K562 (cell line): ENCODE measurements around the gene RBM26.

Experiments
- CREB1 ChIP-seq, 2 experiments: sonication (generic) in 1 of 2; formaldehyde crosslinking in 1 of 2; IDR thresholded peaks; 2 replicates each; pipeline versions ENCODE4 v1.6.1 to v1.8.0; 2012 to 2022; ENCODE audit warnings: inconsistent platforms in 1 of 2, mild to moderate bottlenecking in 1 of 2, missing genetic modification reagents in 1 of 2, moderate library complexity in 1 of 2
- EGR1 ChIP-seq: fragments of 450-650 bp; conservative IDR thresholded peaks from 2 replicates; pipeline ENCODE4 v1.6.1; 2017; ENCODE audit warnings: mild to moderate bottlenecking
- FOXK1 ChIP-seq: sonication (generic); formaldehyde crosslinking; IDR thresholded peaks from 2 replicates; pipeline ENCODE4 v1.8.0; 2022; ENCODE audit warnings: missing genetic modification reagents, mild to moderate bottlenecking, borderline replicate concordance
- MED1 ChIP-seq: sonication (generic); formaldehyde crosslinking; IDR thresholded peaks from 2 replicates; pipeline ENCODE4 v1.8.1; 2023; ENCODE audit warnings: missing genetic modification reagents, borderline replicate concordance
- POLR2A ChIP-seq: fragments of 450-650 bp; conservative IDR thresholded peaks from 2 replicates; pipeline ENCODE4 v1.6.1; 2016
- POLR2AphosphoS5 ChIP-seq: IDR thresholded peaks from 2 replicates; pipeline ENCODE4 v1.6.1; 2011; ENCODE audit warnings: mild to moderate bottlenecking, low read depth, low read length, moderate library complexity; ENCODE audit not compliant: control insufficient read depth, insufficient read depth
- REST ChIP-seq, 2 experiments: fragments of 450-650 bp; formaldehyde crosslinking in 1 of 2; IDR thresholded peaks; 2 replicates each; pipeline versions ENCODE4 v1.4.0 to v1.6.1; 2014 to 2020; ENCODE audit warnings: mild to moderate bottlenecking in 2 of 2, borderline replicate concordance in 1 of 2, low read depth in 1 of 2
- TF ChIP-seq, protein P1 (sequence below): IDR thresholded peaks from 3 replicates; pipeline ENCODE4 v1.6.1; 2011; ENCODE audit warnings: borderline replicate concordance, mild to moderate bottlenecking; ENCODE audit not compliant: insufficient read length, insufficient read depth
- TF ChIP-seq, protein P2 (sequence below): fragments of 450-650 bp; IDR thresholded peaks from 2 replicates; pipeline ENCODE4 v1.6.1; 2018; ENCODE audit warnings: mild to moderate bottlenecking, low read depth; ENCODE audit not compliant: partially characterized antibody

DNA sequence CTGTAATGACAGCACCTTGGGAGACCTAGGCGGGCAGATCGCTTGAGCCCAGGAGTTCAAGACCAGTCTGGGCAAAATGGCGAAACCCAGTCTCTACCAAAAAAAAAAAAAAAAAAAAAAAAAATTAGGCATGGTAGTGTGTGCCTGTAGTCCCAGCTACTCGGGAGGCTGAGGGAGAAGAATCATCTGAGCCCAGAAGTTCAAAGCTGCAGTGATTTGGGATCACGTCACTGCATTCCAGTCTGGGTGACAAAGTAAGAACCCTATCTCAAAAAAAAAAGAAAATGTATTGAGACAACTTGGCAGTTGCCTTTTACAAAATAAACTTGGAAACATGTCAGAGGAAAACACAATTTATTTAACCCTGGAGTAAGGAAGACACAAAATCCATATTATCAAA, 26.8 kb downstream of the RBM26 start:
- no peak for TF ChIP-seq POLR2AphosphoS5
- TF ChIP-seq CREB1 (IDR thresholded peaks at IDR 0.05) = no peak
- TF ChIP-seq CREB1 (CRISPR knock-in tag; IDR thresholded peaks at IDR 0.05) = no peak
- no peak for TF ChIP-seq POLR2A
- TF ChIP-seq, protein P1, sequence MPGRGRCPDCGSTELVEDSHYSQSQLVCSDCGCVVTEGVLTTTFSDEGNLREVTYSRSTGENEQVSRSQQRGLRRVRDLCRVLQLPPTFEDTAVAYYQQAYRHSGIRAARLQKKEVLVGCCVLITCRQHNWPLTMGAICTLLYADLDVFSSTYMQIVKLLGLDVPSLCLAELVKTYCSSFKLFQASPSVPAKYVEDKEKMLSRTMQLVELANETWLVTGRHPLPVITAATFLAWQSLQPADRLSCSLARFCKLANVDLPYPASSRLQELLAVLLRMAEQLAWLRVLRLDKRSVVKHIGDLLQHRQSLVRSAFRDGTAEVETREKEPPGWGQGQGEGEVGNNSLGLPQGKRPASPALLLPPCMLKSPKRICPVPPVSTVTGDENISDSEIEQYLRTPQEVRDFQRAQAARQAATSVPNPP = no peak
- TF ChIP-seq MED1 = no peak
- no peak for TF ChIP-seq EGR1
- no peak for TF ChIP-seq FOXK1
- no peak for TF ChIP-seq REST (IDR thresholded peaks at IDR 0.05; ENCODE audit: borderline replicate concordance)
- no peak for TF ChIP-seq REST (CRISPR knock-in tag; IDR thresholded peaks at IDR 0.05; ENCODE audit: low read depth)
- TF ChIP-seq, protein P2, sequence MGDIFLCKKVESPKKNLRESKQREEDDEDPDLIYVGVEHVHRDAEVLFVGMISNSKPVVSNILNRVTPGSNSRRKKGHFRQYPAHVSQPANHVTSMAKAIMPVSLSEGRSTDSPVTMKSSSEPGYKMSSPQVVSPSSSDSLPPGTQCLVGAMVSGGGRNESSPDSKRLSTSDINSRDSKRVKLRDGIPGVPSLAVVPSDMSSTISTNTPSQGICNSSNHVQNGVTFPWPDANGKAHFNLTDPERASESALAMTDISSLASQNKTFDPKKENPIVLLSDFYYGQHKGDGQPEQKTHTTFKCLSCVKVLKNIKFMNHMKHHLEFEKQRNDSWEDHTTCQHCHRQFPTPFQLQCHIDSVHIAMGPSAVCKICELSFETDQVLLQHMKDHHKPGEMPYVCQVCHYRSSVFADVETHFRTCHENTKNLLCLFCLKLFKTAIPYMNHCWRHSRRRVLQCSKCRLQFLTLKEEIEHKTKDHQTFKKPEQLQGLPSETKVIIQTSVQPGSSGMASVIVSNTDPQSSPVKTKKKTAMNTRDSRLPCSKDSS = no peak
